ENCODE data around the gene TIGD3.

DNA sequence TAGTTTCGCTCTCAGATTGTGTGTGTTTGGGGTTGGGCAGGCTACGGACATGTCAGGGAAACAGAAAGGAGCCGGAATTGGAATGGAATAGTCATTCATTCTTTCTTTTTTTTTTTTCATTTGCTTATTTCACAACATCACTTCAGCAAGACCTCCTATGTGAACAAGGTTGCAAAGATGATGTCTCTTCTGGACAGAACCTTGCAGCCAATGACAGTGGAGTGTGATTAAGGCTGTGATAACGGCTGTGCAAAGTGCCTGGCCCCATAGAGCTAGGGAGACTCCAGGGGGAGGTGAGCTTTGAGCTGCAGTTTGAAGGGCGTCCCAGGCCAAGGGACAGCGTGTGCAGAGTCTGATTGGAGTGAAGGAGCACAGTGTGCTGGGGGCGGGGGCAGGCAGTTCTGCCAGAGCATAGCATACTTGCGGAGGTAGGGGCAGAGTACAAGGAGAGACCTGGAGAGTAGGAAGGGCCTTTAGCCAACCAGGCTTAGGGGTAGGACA, 3.4 kb downstream of the TIGD3 start:
- TF ChIP-seq, protein P1, sequence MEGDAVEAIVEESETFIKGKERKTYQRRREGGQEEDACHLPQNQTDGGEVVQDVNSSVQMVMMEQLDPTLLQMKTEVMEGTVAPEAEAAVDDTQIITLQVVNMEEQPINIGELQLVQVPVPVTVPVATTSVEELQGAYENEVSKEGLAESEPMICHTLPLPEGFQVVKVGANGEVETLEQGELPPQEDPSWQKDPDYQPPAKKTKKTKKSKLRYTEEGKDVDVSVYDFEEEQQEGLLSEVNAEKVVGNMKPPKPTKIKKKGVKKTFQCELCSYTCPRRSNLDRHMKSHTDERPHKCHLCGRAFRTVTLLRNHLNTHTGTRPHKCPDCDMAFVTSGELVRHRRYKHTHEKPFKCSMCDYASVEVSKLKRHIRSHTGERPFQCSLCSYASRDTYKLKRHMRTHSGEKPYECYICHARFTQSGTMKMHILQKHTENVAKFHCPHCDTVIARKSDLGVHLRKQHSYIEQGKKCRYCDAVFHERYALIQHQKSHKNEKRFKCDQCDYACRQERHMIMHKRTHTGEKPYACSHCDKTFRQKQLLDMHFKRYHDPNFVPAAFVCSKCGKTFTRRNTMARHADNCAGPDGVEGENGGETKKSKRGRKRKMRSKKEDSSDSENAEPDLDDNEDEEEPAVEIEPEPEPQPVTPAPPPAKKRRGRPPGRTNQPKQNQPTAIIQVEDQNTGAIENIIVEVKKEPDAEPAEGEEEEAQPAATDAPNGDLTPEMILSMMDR (IDR thresholded peaks at IDR 0.05; ENCODE audit: low read depth, low read length, missing input control), result no peak
- TF ChIP-seq YY1 (IDR thresholded peaks at IDR 0.05) (peak; percentile 24), RXRA (IDR thresholded peaks at IDR 0.05) (peak; percentile 68 to 71), TAF1 (conservative IDR thresholded peaks at IDR 0.05) (no peak), SP1 (IDR thresholded peaks at IDR 0.05) (peak; percentile 66)
- TF ChIP-seq, protein P2, sequence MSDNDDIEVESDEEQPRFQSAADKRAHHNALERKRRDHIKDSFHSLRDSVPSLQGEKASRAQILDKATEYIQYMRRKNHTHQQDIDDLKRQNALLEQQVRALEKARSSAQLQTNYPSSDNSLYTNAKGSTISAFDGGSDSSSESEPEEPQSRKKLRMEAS (IDR thresholded peaks at IDR 0.05), result no peak
- TF ChIP-seq, protein P3, sequence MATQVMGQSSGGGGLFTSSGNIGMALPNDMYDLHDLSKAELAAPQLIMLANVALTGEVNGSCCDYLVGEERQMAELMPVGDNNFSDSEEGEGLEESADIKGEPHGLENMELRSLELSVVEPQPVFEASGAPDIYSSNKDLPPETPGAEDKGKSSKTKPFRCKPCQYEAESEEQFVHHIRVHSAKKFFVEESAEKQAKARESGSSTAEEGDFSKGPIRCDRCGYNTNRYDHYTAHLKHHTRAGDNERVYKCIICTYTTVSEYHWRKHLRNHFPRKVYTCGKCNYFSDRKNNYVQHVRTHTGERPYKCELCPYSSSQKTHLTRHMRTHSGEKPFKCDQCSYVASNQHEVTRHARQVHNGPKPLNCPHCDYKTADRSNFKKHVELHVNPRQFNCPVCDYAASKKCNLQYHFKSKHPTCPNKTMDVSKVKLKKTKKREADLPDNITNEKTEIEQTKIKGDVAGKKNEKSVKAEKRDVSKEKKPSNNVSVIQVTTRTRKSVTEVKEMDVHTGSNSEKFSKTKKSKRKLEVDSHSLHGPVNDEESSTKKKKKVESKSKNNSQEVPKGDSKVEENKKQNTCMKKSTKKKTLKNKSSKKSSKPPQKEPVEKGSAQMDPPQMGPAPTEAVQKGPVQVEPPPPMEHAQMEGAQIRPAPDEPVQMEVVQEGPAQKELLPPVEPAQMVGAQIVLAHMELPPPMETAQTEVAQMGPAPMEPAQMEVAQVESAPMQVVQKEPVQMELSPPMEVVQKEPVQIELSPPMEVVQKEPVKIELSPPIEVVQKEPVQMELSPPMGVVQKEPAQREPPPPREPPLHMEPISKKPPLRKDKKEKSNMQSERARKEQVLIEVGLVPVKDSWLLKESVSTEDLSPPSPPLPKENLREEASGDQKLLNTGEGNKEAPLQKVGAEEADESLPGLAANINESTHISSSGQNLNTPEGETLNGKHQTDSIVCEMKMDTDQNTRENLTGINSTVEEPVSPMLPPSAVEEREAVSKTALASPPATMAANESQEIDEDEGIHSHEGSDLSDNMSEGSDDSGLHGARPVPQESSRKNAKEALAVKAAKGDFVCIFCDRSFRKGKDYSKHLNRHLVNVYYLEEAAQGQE (IDR thresholded peaks at IDR 0.05), result no peak

All from liver (tissue), 3 donors.